ENCODE data around the gene PADI1.

Gene PADI1

GRCh38 chr1:17197696-17198095, 7.2 kb upstream of the PADI1 start:
- no peak overlapping the region for H3K4me3 ChIP-seq (ENCODE audit: low read length)
- H3K27ac ChIP-seq (ENCODE audit: low read length): no peak overlapping the region
- H2AFZ ChIP-seq (ENCODE audit: low read depth, low read length): no peak overlapping the region
- TF ChIP-seq CTCF (IDR thresholded peaks at IDR 0.05; ENCODE audit: low read depth, low read length) (no peak), EZH2phosphoT487 (IDR thresholded peaks at IDR 0.05; ENCODE audit: low read depth) (no peak)
- H3K4me2 ChIP-seq (ENCODE audit: low read length): no peak overlapping the region
- no peaks in the 10 kb centered on the region for H3K79me2 ChIP-seq (ENCODE audit: low read length)
- no peaks in the 10 kb centered on the region for H4K20me1 ChIP-seq (ENCODE audit: insufficient read depth, low read length)
- H3K27me3 ChIP-seq (ENCODE audit: low read depth, low read length): no peaks in the 10 kb centered on the region
- H3K9me3 ChIP-seq (ENCODE audit: insufficient read depth, low read length): no peaks in the 10 kb centered on the region
- peaks cover 10% of the 10 kb centered on the region for H3K4me1 ChIP-seq (ENCODE audit: low read length)
- no peak overlapping the region for H3K9ac ChIP-seq (ENCODE audit: low read length)
- H3K36me3 ChIP-seq (replicated peaks; ENCODE audit: low read depth, low read length): no peaks in the 10 kb centered on the region

GRCh38 chr1:17198476-17199258, 6.3 kb upstream of the PADI1 start:
- no peak overlapping the region for H3K4me3 ChIP-seq (ENCODE audit: low read length)
- H3K4me1 ChIP-seq (ENCODE audit: low read length): peaks cover 10% of the 10 kb centered on the region
- no peaks in the 10 kb centered on the region for H3K27me3 ChIP-seq (ENCODE audit: low read depth, low read length)
- H3K9ac ChIP-seq (ENCODE audit: low read length): no peak overlapping the region
- H3K36me3 ChIP-seq (replicated peaks; ENCODE audit: low read depth, low read length): no peaks in the 10 kb centered on the region
- H3K79me2 ChIP-seq (ENCODE audit: low read length): no peaks in the 10 kb centered on the region
- no peak overlapping the region for H3K4me2 ChIP-seq (ENCODE audit: low read length)
- TF ChIP-seq EZH2phosphoT487 (IDR thresholded peaks at IDR 0.05; ENCODE audit: low read depth) (no peak), CTCF (IDR thresholded peaks at IDR 0.05; ENCODE audit: low read depth, low read length) (no peak)
- H3K27ac ChIP-seq (ENCODE audit: low read length): no peak overlapping the region
- H3K9me3 ChIP-seq (ENCODE audit: insufficient read depth, low read length): no peaks in the 10 kb centered on the region
- no peaks in the 10 kb centered on the region for H4K20me1 ChIP-seq (ENCODE audit: insufficient read depth, low read length)
- no peak overlapping the region for H2AFZ ChIP-seq (ENCODE audit: low read depth, low read length)

- Histone ChIP-seq H3K4me2 (ENCODE audit: low read length) (no peak overlapping the region), H3K36me3 (replicated peaks; ENCODE audit: low read depth, low read length) (no peaks in the 10 kb centered on the region), H3K4me1 (ENCODE audit: low read length) (peaks cover 10% of the 10 kb centered on the region), H4K20me1 (ENCODE audit: insufficient read depth, low read length) (no peaks in the 10 kb centered on the region), H3K9me3 (ENCODE audit: insufficient read depth, low read length) (no peaks in the 10 kb centered on the region), H3K4me3 (ENCODE audit: low read length) (no peak overlapping the region), H2AFZ (ENCODE audit: low read depth, low read length) (no peak overlapping the region), H3K27ac (ENCODE audit: low read length) (no peak overlapping the region), H3K27me3 (ENCODE audit: low read depth, low read length) (no peaks in the 10 kb centered on the region), H3K9ac (ENCODE audit: low read length) (no peak overlapping the region), H3K79me2 (ENCODE audit: low read length) (no peaks in the 10 kb centered on the region)
- TF ChIP-seq EZH2phosphoT487 (IDR thresholded peaks at IDR 0.05; ENCODE audit: low read depth) (no peak), CTCF (IDR thresholded peaks at IDR 0.05; ENCODE audit: low read depth, low read length) (no peak)
These were observed 5.5 kb upstream of the PADI1 start for GRCh38 chr1:17199267-17200044.

- H3K4me2 ChIP-seq (ENCODE audit: low read length): no peak overlapping the region
- no peaks in the 10 kb centered on the region for H3K9me3 ChIP-seq (ENCODE audit: insufficient read depth, low read length)
- no peak overlapping the region for H3K9ac ChIP-seq (ENCODE audit: low read length)
- H4K20me1 ChIP-seq (ENCODE audit: insufficient read depth, low read length): no peaks in the 10 kb centered on the region
- H3K4me3 ChIP-seq (ENCODE audit: low read length): no peak overlapping the region
- no peaks in the 10 kb centered on the region for H3K79me2 ChIP-seq (ENCODE audit: low read length)
- H3K4me1 ChIP-seq (ENCODE audit: low read length): peaks cover 10% of the 10 kb centered on the region
- no peak overlapping the region for H2AFZ ChIP-seq (ENCODE audit: low read depth, low read length)
- H3K36me3 ChIP-seq (replicated peaks; ENCODE audit: low read depth, low read length): no peaks in the 10 kb centered on the region
- H3K27me3 ChIP-seq (ENCODE audit: low read depth, low read length): no peaks in the 10 kb centered on the region
- no peak overlapping the region for H3K27ac ChIP-seq (ENCODE audit: low read length)
- TF ChIP-seq CTCF (IDR thresholded peaks at IDR 0.05; ENCODE audit: low read depth, low read length): no peak
- TF ChIP-seq EZH2phosphoT487 (IDR thresholded peaks at IDR 0.05; ENCODE audit: low read depth): no peak
These were observed 4.7 kb upstream of the PADI1 start for GRCh38 chr1:17200246-17200645.
